Urinary bladder (tissue), 4 donors: Measurements from ENCODE around the gene ZFP57. TPM values are rescaled to one million over a fixed set of nuclear protein-coding genes. Genes with fewer than 3 reads are reported as not detected.

Experiments
- DNase-seq: peaks from one replicate; pipeline ENCODE4 v3.0.0-alpha.2; 2015; ENCODE audit errors: extremely low spot score
- H3K27ac ChIP-seq: one replicate; pipeline ENCODE4 v1.5.1; 2013; ENCODE audit warnings: low read depth, mild to moderate bottlenecking, moderate library complexity
- H3K36me3 ChIP-seq: one replicate; pipeline ENCODE4 v1.6.1; 2013; ENCODE audit warnings: mild to moderate bottlenecking, moderate library complexity; ENCODE audit not compliant: insufficient read depth
- H3K4me1 ChIP-seq: one replicate; pipeline ENCODE4 v1.6.1; 2013; ENCODE audit warnings: mild to moderate bottlenecking, moderate library complexity; ENCODE audit not compliant: insufficient read depth
- H3K4me3 ChIP-seq: one replicate; pipeline ENCODE4 v1.5.1; 2013; ENCODE audit warnings: low read depth, low read length
- WGBS: extraction: QIAGEN DNeasy Blood & Tissue Kit; methylation state at CpG from one replicate; pipeline ENCODE4 v1.1.7; 2013; 5-methylcytosine and 5-hydroxymethylcytosine counted together
- polyA plus RNA-seq: library from polyadenylated mRNA; stranded (reverse); fragments of 200-250 nt; gene quantifications from one replicate; pipeline ENCODE4 v1.2.3, GENCODE V29; 2013
- total RNA-seq: library from RNA; depleted of rRNA; stranded (reverse); fragments of >200 nt; gene quantifications from one replicate; pipeline ENCODE4 v1.2.3, GENCODE V29; 2014
- donor health status: healthy with polysubstance abuse.
- donor health status: healthy.

ZFP57 gene
- total and polyA plus RNA-seq, 2 donors, result not detected

- Histone ChIP-seq H3K27ac (no peak overlapping the region), H3K4me1 (no peaks in the 10 kb centered on the region), H3K36me3 (no peaks in the 10 kb centered on the region), H3K4me3 (no peak overlapping the region)
- no peak for DNase-seq
- 31% methylated on average over 2 of the region's 2 CpGs for WGBS
These were observed 24.8 kb downstream of the ZFP57 start for GRCh38 chr6:29656157-29656556.

GRCh38 chr6:29655658-29656057 lies 25.3 kb downstream of the ZFP57 start:
- WGBS, result 58% methylated on average over 6 of the region's 6 CpGs
- DNase-seq, result no peak
- H3K27ac ChIP-seq, result no peak overlapping the region
- H3K36me3 ChIP-seq, result no peaks in the 10 kb centered on the region
- H3K4me3 ChIP-seq, result no peak overlapping the region
- no peaks in the 10 kb centered on the region for H3K4me1 ChIP-seq

GRCh38 chr6:29653452-29654038 lies 27.4 kb downstream of the ZFP57 start:
- 11% methylated on average over 8 of the region's 8 CpGs for WGBS
- Histone ChIP-seq H3K4me3 (no peak overlapping the region), H3K27ac (no peak overlapping the region), H3K36me3 (no peaks in the 10 kb centered on the region), H3K4me1 (no peaks in the 10 kb centered on the region)
- DNase-seq, result no peak

- H3K27ac ChIP-seq, result no peak overlapping the region
- H3K36me3 ChIP-seq, result no peaks in the 10 kb centered on the region
- H3K4me1 ChIP-seq, result no peaks in the 10 kb centered on the region
- DNase-seq, result no peak
- 87% methylated on average over 10 of the region's 10 CpGs for WGBS
- H3K4me3 ChIP-seq, result no peak overlapping the region
These were observed 28.8 kb downstream of the ZFP57 start for GRCh38 chr6:29652198-29652584.

- H3K4me3 ChIP-seq, result no peak overlapping the region
- H3K36me3 ChIP-seq, result no peaks in the 10 kb centered on the region
- no peaks in the 10 kb centered on the region for H3K4me1 ChIP-seq
- WGBS, result 74% methylated on average over 8 of the region's 8 CpGs
- H3K27ac ChIP-seq, result no peak overlapping the region
- DNase-seq, result no peak
These were observed 29.3 kb downstream of the ZFP57 start for GRCh38 chr6:29651413-29652197.

- peak overlapping the region; percentile 31 for H3K4me3 ChIP-seq
- H3K27ac ChIP-seq, result peak overlapping the region; percentile 92
- no peaks in the 10 kb centered on the region for H3K36me3 ChIP-seq
- WGBS, result 5% methylated on average over 33 of the region's 33 CpGs
- H3K4me1 ChIP-seq, result no peaks in the 10 kb centered on the region
- DNase-seq, result peak; percentile 96
These were observed 31.0 kb downstream of the ZFP57 start for GRCh38 chr6:29649701-29650673.

- Histone ChIP-seq H3K4me1 (no peaks in the 10 kb centered on the region), H3K27ac (no peak overlapping the region), H3K36me3 (no peaks in the 10 kb centered on the region), H3K4me3 (no peak overlapping the region)
- WGBS, result 90% methylated on average over 23 of the region's 23 CpGs
- DNase-seq, result no peak
These were observed 32.9 kb downstream of the ZFP57 start for GRCh38 chr6:29647927-29648642.

- Histone ChIP-seq H3K4me1 (no peaks in the 10 kb centered on the region), H3K4me3 (no peak overlapping the region), H3K36me3 (no peaks in the 10 kb centered on the region), H3K27ac (no peak overlapping the region)
- 35% methylated on average over 3 of the region's 3 CpGs for WGBS
- DNase-seq, result no peak
These were observed 39.4 kb downstream of the ZFP57 start for GRCh38 chr6:29641430-29642148.

GRCh38 chr6:29637247-29637646 lies 43.7 kb downstream of the ZFP57 start:
- WGBS, result 95% methylated on average over 9 of the region's 9 CpGs
- no peaks in the 10 kb centered on the region for H3K36me3 ChIP-seq
- no peak for DNase-seq
- no peaks in the 10 kb centered on the region for H3K4me1 ChIP-seq
- no peak overlapping the region for H3K27ac ChIP-seq
- no peak overlapping the region for H3K4me3 ChIP-seq

- peak overlapping the region; percentile 94 for H3K4me3 ChIP-seq
- H3K36me3 ChIP-seq, result no peaks in the 10 kb centered on the region
- WGBS, result 3% methylated on average over 9 of the region's 9 CpGs
- no peak for DNase-seq
- peaks cover 2% of the 10 kb centered on the region for H3K4me1 ChIP-seq
- no peak overlapping the region for H3K27ac ChIP-seq
These were observed 47.4 kb downstream of the ZFP57 start for GRCh38 chr6:29633534-29633905.

- H3K27ac ChIP-seq, result peak within 1 kb of the TSS; percentile 67
- under 1% methylated on average over 57 of the region's 57 CpGs for WGBS
- peak within 1 kb of the TSS; percentile 94 for H3K4me3 ChIP-seq
- H3K36me3 ChIP-seq, result no peaks in the 10 kb centered on the region
- peaks cover 2% of the 10 kb centered on the region for H3K4me1 ChIP-seq
- peak; percentile 93 for DNase-seq
These were observed 48.0 kb downstream of the ZFP57 start, which contains the start of gene GABBR1 for GRCh38 chr6:29632789-29633533. Gene GABBR1, minus strand, starts transcription at chr6:29633183. Its CDS starts 798 bp downstream, at chr6:29632385.
